ENCODE results near the gene OSBPL6. TPM values are rescaled to one million over a fixed set of nuclear protein-coding genes. Genes with fewer than 3 reads are reported as not detected.

Gene OSBPL6
- total and polyA plus RNA-seq, 9 of the 15 experiments (the other 6 are each of a cell fraction or from before 2014, with no cell fraction given), result 3.4 to 12.7 (median 9.3) TPM

DNA sequence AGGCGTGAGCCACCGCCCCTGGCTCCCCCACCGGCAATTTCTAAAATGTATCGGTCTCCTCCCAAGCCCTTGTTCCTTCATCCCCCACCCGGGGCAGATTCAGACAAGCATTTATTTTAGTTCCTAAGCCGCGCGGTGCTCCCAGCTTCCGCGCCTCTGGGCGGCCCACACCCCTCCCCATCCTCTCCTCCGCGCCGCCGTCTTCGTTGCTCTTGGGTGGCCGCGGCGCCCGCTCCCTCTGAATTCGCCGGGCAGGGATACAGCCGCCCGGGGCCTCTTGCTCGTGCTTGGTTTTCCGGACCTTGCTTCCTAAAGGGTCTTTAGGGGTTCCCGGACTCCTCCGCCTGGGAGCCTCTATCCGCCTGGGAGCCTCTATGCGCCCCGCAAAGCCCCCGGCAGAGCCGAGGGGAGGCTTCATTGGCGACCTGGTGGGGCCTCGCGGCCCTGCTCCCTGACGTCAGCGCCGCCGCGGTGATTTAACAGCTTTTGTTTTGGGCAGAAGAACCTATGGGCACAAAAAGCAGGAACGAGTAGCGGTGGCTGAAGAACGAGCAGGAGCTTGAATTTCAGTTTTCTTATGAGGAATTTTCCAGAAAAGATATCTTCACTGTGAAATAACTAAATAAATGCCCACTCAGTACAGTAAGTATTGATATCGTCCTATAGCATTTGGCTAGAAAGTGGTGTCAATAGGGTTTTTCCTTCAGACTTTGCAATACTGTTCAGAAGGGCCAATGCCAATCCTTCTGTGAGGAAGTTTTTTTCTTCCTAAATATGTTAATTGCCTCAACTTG is 219.4 kb downstream of the OSBPL6 start (continued):
- TF ChIP-seq E2F6 (IDR thresholded peaks at IDR 0.05; ENCODE audit: borderline replicate concordance in 1 of 2, extremely low read depth in 1 of 2, insufficient read depth in 1 of 2, insufficient read length in 1 of 2, low read depth in 1 of 2, low read length in 1 of 2, poor library complexity in 1 of 2, severe bottlenecking in 1 of 2) (peak; percentile 20 to 53), DNMT1 (IDR thresholded peaks at IDR 0.05) (no peak), ZNF121 (CRISPR knock-in tag; conservative IDR thresholded peaks at IDR 0.05) (no peak), TFAM (CRISPR knock-in tag; conservative IDR thresholded peaks at IDR 0.05) (no peak), HCFC1 (IDR thresholded peaks at IDR 0.05; ENCODE audit: low read depth, low read length) (0 out of 2 replicates have a peak, but pooled peaks have one; percentile 39)
- TF ChIP-seq, protein P1, sequence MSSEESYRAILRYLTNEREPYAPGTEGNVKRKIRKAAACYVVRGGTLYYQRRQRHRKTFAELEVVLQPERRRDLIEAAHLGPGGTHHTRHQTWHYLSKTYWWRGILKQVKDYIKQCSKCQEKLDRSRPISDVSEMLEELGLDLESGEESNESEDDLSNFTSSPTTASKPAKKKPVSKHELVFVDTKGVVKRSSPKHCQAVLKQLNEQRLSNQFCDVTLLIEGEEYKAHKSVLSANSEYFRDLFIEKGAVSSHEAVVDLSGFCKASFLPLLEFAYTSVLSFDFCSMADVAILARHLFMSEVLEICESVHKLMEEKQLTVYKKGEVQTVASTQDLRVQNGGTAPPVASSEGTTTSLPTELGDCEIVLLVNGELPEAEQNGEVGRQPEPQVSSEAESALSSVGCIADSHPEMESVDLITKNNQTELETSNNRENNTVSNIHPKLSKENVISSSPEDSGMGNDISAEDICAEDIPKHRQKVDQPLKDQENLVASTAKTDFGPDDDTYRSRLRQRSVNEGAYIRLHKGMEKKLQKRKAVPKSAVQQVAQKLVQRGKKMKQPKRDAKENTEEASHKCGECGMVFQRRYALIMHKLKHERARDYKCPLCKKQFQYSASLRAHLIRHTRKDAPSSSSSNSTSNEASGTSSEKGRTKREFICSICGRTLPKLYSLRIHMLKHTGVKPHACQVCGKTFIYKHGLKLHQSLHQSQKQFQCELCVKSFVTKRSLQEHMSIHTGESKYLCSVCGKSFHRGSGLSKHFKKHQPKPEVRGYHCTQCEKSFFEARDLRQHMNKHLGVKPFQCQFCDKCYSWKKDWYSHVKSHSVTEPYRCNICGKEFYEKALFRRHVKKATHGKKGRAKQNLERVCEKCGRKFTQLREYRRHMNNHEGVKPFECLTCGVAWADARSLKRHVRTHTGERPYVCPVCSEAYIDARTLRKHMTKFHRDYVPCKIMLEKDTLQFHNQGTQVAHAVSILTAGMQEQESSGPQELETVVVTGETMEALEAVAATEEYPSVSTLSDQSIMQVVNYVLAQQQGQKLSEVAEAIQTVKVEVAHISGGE (CRISPR knock-in tag; IDR thresholded peaks at IDR 0.05), result peak in 1 of 3 experiments; percentile 53; a peak in 1 of 6 replicates
